Activated CD8-positive, alpha-beta memory T cell treated with anti-CD3 and anti-CD28 coated beads, Interleukin-2, amount 50 U/mL, for 1 hour (primary cell): ENCODE measurements around the gene CACNA1D.

ENCODE experiments used
- DNase-seq: peaks from one replicate; pipeline ENCODE4 v3.0.0-alpha.2; 2020; ENCODE audit errors: extremely low read depth

CACNA1D gene

GRCh38 chr3:53822331-53822741 is 327.9 kb downstream of the CACNA1D start:
- DNase-seq: no peak

GRCh38 chr3:53823026-53823955 is 328.9 kb downstream of the CACNA1D start:
- no peak for DNase-seq

DNA sequence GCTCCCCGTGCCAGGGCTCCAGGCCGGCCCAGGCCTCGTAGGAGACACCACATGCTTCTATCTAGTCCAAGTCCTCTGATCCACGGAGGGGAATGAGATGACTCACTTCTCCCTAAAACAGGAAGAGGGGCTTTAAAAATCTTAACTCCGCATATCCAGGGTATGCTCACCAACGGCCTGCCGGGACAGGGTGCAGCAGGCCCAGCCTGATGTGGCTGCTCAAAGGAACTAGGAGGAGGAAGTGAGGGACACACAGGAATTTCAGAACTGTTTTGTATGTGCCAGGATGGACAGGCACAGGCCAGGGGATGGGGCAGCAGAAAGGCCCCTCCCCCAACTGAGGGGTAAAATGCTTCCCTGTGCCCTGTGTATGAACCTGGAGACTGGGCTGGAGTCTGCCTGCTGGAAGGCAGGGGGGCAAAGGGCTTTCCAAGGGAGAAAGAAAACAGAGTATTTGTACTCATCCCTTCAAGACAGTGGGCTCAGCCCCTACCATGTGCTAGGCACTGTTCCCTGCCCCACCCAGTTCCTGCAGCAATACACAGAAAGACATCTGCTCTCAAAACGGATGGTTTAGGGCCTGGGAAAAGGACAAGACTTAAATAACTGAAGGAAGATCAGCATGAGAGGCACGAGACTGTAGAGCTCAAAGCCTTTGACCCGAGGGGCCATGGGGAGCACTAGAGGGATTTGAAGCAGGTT is 329.7 kb downstream of the CACNA1D start:
- no peak for DNase-seq

DNA sequence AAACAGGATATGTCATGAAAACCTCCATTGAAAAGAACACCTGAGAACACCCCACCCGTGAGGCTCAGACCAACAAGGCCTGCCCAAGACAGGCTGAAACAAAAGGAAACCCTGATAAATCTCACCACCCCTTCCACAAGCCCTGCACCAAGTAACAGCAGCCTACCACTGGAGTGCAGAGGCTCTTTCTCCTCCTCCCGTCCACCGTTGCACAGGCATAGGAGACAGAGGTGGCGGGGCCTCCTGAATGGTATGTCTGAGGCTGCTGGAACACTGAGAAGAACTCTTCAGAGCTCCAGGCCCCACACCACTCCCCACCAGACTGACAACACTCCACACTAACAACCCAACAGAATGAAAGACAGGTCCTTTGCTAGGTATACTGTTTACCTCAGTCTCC is 330.4 kb downstream of the CACNA1D start:
- DNase-seq: no peak

GRCh38 chr3:53826048-53826447 is 331.6 kb downstream of the CACNA1D start:
- no peak for DNase-seq

DNA sequence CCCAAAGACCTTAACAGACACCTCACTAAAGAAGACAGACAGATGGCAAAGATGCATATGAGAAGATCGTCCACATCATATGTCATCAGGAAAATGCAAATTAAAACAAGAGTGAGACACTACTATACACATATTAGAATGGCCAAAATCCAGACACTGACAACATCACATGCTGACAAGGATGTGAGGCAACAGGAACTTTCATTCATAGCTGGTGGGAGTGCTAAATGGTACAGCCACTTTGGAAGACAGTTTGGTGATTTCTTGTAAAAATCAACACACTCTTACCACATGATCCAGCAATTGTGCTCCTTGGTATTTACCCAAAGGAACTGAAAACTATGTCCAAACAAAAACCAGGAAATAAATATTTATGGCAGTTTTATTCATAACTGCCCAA is 334.2 kb downstream of the CACNA1D start:
- no peak for DNase-seq

GRCh38 chr3:53829605-53830004 is 335.2 kb downstream of the CACNA1D start:
- no peak for DNase-seq

DNA sequence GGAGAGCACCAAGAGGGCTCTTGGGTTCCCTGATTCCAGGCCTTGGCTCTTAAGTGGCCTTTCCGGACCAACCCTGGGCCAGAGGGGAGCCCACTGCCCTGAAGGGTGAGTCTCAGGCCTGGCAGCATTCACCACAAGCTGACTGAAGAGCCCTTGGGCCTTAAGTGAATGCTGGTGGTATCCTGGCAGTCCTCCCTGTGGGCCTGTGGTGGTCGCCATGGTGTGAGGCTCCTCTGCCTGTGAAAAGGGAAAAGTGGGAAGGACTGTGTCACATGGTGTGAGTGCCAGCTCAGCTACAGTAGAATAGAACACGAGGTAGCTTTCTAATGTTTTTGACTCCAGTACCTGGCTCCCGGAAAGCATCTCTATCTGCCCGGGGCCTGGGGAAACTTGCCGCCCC is 336.5 kb downstream of the CACNA1D start:
- no peak for DNase-seq

- no peak for DNase-seq
Measured at GRCh38 chr3:53833053-53833645, 338.7 kb downstream of the CACNA1D start.

DNA sequence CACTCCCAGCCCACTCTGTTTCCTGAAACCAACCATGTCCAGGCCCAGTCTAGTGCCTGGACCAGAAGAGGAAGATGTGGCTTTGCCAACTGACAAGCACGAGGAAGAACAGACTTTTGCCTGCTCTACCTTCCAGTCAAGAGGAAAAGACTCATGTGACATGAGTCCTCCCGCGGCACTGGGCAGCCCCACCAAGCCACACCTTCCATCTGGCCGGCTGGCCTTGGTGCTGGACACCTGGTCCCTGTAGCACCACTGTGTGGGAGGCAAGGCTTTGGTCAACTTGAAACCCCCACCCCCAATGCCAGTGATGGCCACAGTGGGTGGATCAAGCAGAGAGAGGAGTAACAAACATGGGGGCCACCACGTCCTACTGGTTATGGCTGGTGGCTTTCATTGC is 339.3 kb downstream of the CACNA1D start:
- DNase-seq: no peak

DNA sequence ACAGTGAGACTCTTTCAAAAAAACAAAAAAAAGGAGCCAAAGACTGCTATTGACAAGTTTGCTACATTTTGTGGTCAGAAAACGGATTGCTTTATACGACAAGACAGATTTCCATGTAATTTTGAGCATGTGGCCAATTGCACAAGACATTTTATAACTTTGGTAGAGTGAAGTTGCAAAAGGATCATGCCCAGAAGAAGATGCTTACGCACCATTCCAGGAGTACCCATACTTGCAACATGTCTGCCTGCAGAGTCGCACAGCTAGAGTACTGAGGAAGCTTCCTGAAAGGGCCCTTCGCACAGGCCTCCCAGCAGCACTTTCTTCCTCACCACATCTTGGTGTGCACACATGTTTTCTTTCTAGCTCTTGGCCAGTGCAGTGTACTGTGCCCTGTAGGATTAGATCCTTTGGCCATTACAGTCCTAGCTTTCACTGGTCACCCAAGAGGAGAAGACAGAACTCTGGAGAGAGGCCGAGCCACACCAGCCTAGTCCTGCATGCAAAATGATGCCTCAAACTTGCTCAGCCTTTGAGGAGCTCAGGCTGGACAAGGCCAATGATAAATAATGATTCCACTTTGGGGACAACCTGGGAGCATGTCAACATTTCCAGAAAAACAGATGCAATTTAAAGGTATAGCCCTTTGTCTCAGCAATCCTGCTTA is 340.2 kb downstream of the CACNA1D start:
- DNase-seq: no peak

DNA sequence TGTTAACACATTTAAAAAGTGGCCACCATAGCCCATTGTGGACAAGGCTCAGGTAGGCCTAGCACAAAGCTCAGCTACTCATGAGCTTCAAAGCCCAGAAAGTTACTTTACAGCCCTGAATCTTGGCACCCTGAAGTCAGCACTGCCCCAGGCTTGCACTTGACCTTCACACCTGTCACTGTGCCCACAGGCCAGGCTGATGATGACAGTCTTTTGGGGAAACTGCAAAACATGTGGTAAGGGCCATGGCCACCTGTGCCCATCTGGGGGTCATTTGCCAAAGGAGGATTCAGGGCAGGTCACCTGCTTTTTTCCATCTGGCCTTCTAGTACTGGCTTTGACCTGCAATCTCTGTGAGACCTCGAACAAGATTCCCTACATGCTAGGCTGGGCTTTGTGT is 340.8 kb downstream of the CACNA1D start:
- no peak for DNase-seq

DNA sequence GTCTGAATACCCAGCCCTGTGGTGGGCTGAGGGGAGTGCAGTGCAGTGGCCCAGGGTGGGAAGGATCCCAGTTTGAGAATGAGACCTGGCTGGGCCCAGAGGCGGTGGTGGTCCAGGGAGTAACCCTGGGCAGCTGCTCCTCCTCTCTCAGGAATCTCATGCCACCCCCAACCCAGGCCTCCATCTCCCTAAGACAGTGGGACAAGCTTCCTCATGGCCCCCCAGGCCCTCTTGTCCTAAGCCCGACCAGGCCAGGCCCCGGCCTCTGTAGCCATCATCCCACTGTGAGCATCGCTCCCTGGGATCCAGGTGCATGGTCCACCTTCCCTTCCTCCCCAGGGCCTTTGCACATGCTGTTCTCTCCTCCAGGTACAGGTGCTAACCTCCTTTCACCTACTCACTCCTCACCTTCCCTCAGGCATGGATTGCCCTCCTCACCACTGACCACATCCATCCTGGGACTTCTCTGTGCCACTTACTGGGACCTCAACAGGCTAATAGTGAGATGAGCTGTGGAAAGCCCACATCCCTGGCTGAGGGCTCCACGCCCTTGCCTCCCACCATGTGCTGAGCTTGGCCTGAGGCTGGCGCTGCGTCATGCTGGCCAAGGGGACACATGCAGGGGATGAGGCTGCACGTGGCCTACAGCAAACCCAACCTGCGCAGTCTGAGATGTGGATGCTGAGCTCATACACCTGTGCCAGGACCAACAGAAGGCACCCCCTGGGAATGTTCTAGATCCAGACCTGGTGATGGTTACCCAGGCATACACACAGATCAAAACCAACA is 341.9 kb downstream of the CACNA1D start:
- no peak for DNase-seq

DNA sequence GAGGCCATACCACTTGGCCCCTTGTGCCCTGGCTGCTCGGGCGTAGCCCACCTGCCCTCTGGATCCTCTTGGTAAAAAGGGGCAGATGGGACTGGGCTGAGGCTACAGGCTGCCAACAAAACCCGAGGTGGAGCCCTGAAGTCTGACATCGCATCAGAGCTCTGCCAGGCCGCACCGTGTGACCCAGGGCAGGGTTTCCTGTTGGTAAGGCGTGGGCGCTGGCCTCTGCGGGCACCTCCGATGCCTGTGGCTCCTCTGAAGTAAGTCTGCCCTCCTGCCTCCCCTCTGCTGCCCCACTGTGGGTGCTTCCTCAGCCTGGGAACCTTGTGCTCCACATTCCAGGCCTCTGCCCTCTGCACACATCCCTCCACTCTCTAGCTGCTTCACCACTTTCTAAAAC is 342.9 kb downstream of the CACNA1D start:
- DNase-seq: no peak

GRCh38 chr3:53841296-53841695 is 346.9 kb downstream of the CACNA1D start:
- DNase-seq: no peak

DNA sequence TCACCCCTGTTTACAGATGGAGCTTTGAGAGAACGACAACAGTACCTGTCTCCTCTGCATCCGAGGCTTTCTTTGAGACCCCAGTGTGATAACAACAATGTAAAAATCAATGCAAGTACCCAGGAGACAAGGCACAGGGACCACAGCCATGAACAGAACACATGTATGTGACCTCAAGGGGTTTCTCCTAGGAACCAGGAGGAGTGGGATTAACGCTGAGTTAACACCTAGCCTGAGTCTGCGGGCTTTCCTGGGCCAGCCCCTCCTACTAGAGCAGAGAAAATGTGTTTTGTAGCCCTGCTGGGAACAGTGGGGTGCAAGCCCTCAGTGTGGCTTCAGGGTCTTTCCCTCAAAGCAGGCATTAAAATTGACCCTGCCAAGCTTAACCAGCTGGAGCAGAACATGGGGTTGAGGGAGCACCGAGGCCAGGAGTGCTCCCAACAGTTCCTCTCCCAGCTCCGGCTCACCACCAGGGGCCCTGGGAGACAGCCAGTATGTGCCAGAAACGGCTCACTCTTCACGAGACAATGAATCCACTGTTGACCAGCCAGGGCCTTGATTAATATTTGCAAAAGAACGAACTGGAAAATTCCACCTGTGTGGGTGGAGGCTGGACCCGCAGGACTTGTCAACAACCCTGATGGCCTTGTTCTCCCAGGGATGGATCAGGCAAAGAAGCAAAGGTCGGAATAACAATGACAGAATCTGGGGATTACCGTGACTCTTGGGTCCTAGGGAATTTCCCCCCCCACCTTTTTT is 348.2 kb downstream of the CACNA1D start:
- no peak for DNase-seq

GRCh38 chr3:53843195-53844177 is 349.1 kb downstream of the CACNA1D start:
- DNase-seq: no peak

- DNase-seq: no peak
Measured at GRCh38 chr3:53844262-53845102, 350.1 kb downstream of the CACNA1D start.
